MM.1S (cell line): ENCODE results near the gene RAB11A.

Experiments used
- DNase-seq: peaks from one replicate; pipeline ENCODE4 v3.0.0-alpha.2; 2015
- H2AFZ ChIP-seq: fragments of 300-600 bp; sonication (generic); 2 replicates; pipeline ENCODE4 v1.6.0; 2016; ENCODE audit warnings: antibody characterized with exemption, low read length
- H3F3A ChIP-seq: fragments of 300-600 bp; sonication (generic); 2 replicates; pipeline ENCODE4 v1.6.1; 2016; ENCODE audit warnings: mild to moderate bottlenecking, antibody characterized with exemption, low read length, moderate library complexity, mixed read lengths; ENCODE audit not compliant: insufficient read depth
- H3K27ac ChIP-seq: fragments of 300-600 bp; sonication (generic); 2 replicates; pipeline ENCODE4 v1.5.1; 2016; ENCODE audit warnings: mild to moderate bottlenecking, low read length
- H3K27me3 ChIP-seq: fragments of 300-600 bp; sonication (generic); replicated peaks from 2 replicates; pipeline ENCODE4 v1.6.0; 2016; ENCODE audit warnings: low read length; ENCODE audit not compliant: insufficient read depth
- H3K36me3 ChIP-seq: fragments of 300-600 bp; sonication (generic); replicated peaks from 2 replicates; pipeline ENCODE4 v1.6.1; 2016; ENCODE audit warnings: mild to moderate bottlenecking, low read length, mixed read lengths; ENCODE audit not compliant: insufficient read depth
- H3K4me1 ChIP-seq: fragments of 300-600 bp; sonication (generic); 2 replicates; pipeline ENCODE4 v1.6.1; 2016; ENCODE audit warnings: low read length, mixed read lengths
- H3K4me2 ChIP-seq: fragments of 300-600 bp; sonication (generic); 2 replicates; pipeline ENCODE4 v1.6.0; 2016; ENCODE audit warnings: low read depth, low read length
- H3K4me3 ChIP-seq: fragments of 300-600 bp; sonication (generic); 2 replicates; pipeline ENCODE4 v1.5.1; 2016; ENCODE audit warnings: low read length, mixed read lengths
- H3K79me2 ChIP-seq: fragments of 300-600 bp; sonication (generic); 2 replicates; pipeline ENCODE4 v1.6.1; 2016; ENCODE audit warnings: mixed run types, low read length, mixed read lengths
- H3K9ac ChIP-seq: fragments of 300-600 bp; sonication (generic); 2 replicates; pipeline ENCODE4 v1.6.1; 2016; ENCODE audit warnings: low read length, mixed read lengths
- H3K9me2 ChIP-seq: fragments of 300-600 bp; sonication (generic); replicated peaks from 2 replicates; pipeline ENCODE4 v1.6.1; 2016; ENCODE audit warnings: mild to moderate bottlenecking, low read length, mixed read lengths; ENCODE audit not compliant: insufficient read depth
- H3K9me3 ChIP-seq: fragments of 300-600 bp; sonication (generic); replicated peaks from 2 replicates; pipeline ENCODE4 v1.6.1; 2016; ENCODE audit warnings: mild to moderate bottlenecking, low read length, mixed read lengths; ENCODE audit not compliant: insufficient read depth
- H4K20me1 ChIP-seq: fragments of 300-600 bp; sonication (generic); 2 replicates; pipeline ENCODE4 v1.6.1; 2016; ENCODE audit warnings: mild to moderate bottlenecking, low read length, moderate library complexity, mixed read lengths; ENCODE audit not compliant: insufficient read depth
- CTCF ChIP-seq: fragments of 300-600 bp; sonication (generic); IDR thresholded peaks from 2 replicates; pipeline ENCODE4 v1.5.1; 2016; ENCODE audit warnings: antibody characterized with exemption, low read length, mixed read lengths
- EZH2 ChIP-seq: fragments of 300-600 bp; sonication (generic); optimal IDR thresholded peaks from 2 replicates; pipeline ENCODE3; 2017; ENCODE audit warnings: low read depth, mild to moderate bottlenecking, antibody characterized with exemption, low read length, mixed read lengths
- EZH2phosphoT487 ChIP-seq: fragments of 300-600 bp; sonication (generic); IDR thresholded peaks from 2 replicates; pipeline ENCODE4 v1.6.1; 2018; ENCODE audit warnings: antibody characterized with exemption, low read length

Gene RAB11A

DNA sequence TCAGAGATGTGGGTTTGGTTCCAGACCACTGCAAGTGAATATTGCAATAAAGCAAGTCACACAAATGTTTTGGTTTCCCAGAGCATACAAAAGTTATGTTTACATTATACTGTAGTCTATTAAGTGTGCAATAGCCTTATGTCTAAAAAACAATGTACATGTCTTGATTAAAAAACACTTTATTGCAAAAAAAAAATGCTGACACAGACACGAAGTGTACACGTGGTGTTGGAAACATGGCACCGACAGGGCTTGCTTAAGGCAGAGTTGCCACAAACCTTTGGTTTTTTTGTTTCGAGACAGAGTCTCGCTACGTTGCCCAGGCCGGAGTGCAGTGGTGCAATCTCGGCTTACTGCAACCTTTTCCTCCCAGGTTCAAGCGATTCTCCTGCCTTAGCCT, 50.1 kb downstream of the RAB11A start:
- Histone ChIP-seq H3K27me3 (no peaks in the 10 kb centered on the region), H3K9ac (no peak overlapping the region), H3K4me2 (no peak overlapping the region), H2AFZ (no peak overlapping the region), H3K36me3 (no peaks in the 10 kb centered on the region), H4K20me1 (no peaks in the 10 kb centered on the region), H3K79me2 (no peaks in the 10 kb centered on the region), H3K9me3 (no peaks in the 10 kb centered on the region), H3K9me2 (no peaks in the 10 kb centered on the region), H3K4me1 (no peaks in the 10 kb centered on the region), H3F3A (no peaks in the 10 kb centered on the region), H3K27ac (no peak overlapping the region), H3K4me3 (no peak overlapping the region)
- no peak for TF ChIP-seq CTCF
- no peak for TF ChIP-seq EZH2phosphoT487
- no peak for TF ChIP-seq EZH2
- no peak for DNase-seq

GRCh38 chr15:65920121-65920520, 50.8 kb downstream of the RAB11A start:
- no peaks in the 10 kb centered on the region for H4K20me1 ChIP-seq
- H3K4me1 ChIP-seq = no peaks in the 10 kb centered on the region
- no peak for DNase-seq
- no peak overlapping the region for H3K27ac ChIP-seq
- H3K36me3 ChIP-seq = no peaks in the 10 kb centered on the region
- TF ChIP-seq CTCF = no peak
- no peak for TF ChIP-seq EZH2phosphoT487
- TF ChIP-seq EZH2 = no peak
- no peak overlapping the region for H3K4me2 ChIP-seq
- H2AFZ ChIP-seq = no peak overlapping the region
- H3K79me2 ChIP-seq = no peaks in the 10 kb centered on the region
- H3K4me3 ChIP-seq = no peak overlapping the region
- H3K9ac ChIP-seq = no peak overlapping the region
- H3K9me2 ChIP-seq = no peaks in the 10 kb centered on the region
- H3K27me3 ChIP-seq = no peaks in the 10 kb centered on the region
- no peaks in the 10 kb centered on the region for H3K9me3 ChIP-seq
- no peaks in the 10 kb centered on the region for H3F3A ChIP-seq

- H3K27ac ChIP-seq = no peak overlapping the region
- H2AFZ ChIP-seq = no peak overlapping the region
- no peak overlapping the region for H3K4me3 ChIP-seq
- DNase-seq = no peak
- no peaks in the 10 kb centered on the region for H3K9me3 ChIP-seq
- H3K36me3 ChIP-seq = no peaks in the 10 kb centered on the region
- no peaks in the 10 kb centered on the region for H3K27me3 ChIP-seq
- no peak overlapping the region for H3K4me2 ChIP-seq
- no peak overlapping the region for H3K9ac ChIP-seq
- TF ChIP-seq EZH2 (no peak), CTCF (no peak), EZH2phosphoT487 (no peak)
- no peaks in the 10 kb centered on the region for H3K9me2 ChIP-seq
- no peaks in the 10 kb centered on the region for H4K20me1 ChIP-seq
- no peaks in the 10 kb centered on the region for H3F3A ChIP-seq
- H3K4me1 ChIP-seq = no peaks in the 10 kb centered on the region
- H3K79me2 ChIP-seq = no peaks in the 10 kb centered on the region
Observed at GRCh38 chr15:65920825-65921309, 51.6 kb downstream of the RAB11A start.
